DND-41 (cell line): ENCODE data around the gene CADM2.

Source experiments
- EZH2 ChIP-seq: IDR thresholded peaks from 3 replicates; pipeline ENCODE4 v1.6.1; 2012; ENCODE audit warnings: borderline replicate concordance, low read depth, mild to moderate bottlenecking, moderate library complexity, low read length, inconsistent platforms; ENCODE audit not compliant: severe bottlenecking
- TF ChIP-seq, protein P1 (sequence below): IDR thresholded peaks from 2 replicates; pipeline ENCODE4 v1.5.1; 2012; ENCODE audit warnings: borderline replicate concordance, low read length, moderate library complexity, mild to moderate bottlenecking; ENCODE audit not compliant: poor library complexity, severe bottlenecking; ENCODE audit errors: extremely low read depth

DNA sequence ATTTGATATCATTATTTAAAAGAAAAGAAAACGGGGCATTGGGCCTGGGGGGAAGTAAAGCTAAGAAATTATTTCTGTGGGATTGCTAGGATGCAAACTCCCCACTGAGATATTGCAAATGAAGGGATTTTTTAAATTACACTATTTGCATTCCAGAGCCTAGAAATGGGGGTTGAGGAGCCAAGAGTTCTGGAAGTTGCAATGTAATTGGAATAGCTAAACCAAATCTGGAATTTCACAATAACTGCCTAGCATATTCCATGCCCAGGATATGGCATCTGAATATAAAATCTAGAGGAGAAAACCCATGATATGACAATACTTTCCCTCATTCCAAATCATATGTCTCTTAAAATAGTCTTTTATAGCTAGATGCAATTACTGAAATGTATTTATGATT is 93.0 kb downstream of the CADM2 start:
- TF ChIP-seq EZH2, result no peak
- TF ChIP-seq, protein P1, sequence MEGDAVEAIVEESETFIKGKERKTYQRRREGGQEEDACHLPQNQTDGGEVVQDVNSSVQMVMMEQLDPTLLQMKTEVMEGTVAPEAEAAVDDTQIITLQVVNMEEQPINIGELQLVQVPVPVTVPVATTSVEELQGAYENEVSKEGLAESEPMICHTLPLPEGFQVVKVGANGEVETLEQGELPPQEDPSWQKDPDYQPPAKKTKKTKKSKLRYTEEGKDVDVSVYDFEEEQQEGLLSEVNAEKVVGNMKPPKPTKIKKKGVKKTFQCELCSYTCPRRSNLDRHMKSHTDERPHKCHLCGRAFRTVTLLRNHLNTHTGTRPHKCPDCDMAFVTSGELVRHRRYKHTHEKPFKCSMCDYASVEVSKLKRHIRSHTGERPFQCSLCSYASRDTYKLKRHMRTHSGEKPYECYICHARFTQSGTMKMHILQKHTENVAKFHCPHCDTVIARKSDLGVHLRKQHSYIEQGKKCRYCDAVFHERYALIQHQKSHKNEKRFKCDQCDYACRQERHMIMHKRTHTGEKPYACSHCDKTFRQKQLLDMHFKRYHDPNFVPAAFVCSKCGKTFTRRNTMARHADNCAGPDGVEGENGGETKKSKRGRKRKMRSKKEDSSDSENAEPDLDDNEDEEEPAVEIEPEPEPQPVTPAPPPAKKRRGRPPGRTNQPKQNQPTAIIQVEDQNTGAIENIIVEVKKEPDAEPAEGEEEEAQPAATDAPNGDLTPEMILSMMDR, result no peak
